K562 (cell line): ENCODE results near the gene FSTL4. TPM values are rescaled to one million over a fixed set of nuclear protein-coding genes. Genes with fewer than 3 reads are reported as not detected.

Source experiments
- ATAC-seq: fragments of 200-7000 bp; cut with Tn5 transposase; 3 replicates; pipeline ENCODE4 v1.9.1; 2020; ENCODE audit warnings: moderate library complexity
- BruUV-seq: library from RNA; stranded (reverse); fragments of 400-500 nt; replicated peaks from 2 replicates; lab custom pipeline; 2021; lab: Mats Ljungman, UMichigan
- CTCF ChIA-PET: fragments of 300-600 bp; formaldehyde crosslinking; extraction: SDS; loops from one replicate; lab custom pipeline; 2021; ENCODE audit warnings: low intra/inter-chr PET ratio; lab: Yijun Ruan, JAX
- POLR2A ChIA-PET: fragments of 300-600, 350-650 bp; sonication (Branson Sonifier 250); formaldehyde crosslinking; extraction: SDS; loops from one replicate; lab custom pipeline; 2021; ENCODE audit warnings: antibody characterized with exemption, inconsistent platforms; lab: Yijun Ruan, JAX
- DNase-seq, 4 experiments: peaks; one replicate each; pipeline versions ENCODE4 v3.0.0 to v3.0.0-alpha.2; 2011 to 2018; ENCODE audit warnings: low spot score in 3 of 4, mixed read lengths in 3 of 4; ENCODE audit errors: extremely low read depth in 1 of 4
- FAIRE-seq: peaks from 2 replicates; lab custom pipeline; 2011; peaks lifted over from hg19 to GRCh38; lab: Jason Lieb, UNC
- H2AFZ ChIP-seq: 2 replicates; pipeline ENCODE4 v1.6.0; 2011; ENCODE audit warnings: low read depth, low read length, control low read depth, inconsistent platforms
- H3K27ac ChIP-seq: fragments of 200-600 bp; 3 replicates; pipeline ENCODE4 v1.8.0; 2011; ENCODE audit warnings: low read depth, mild to moderate bottlenecking, control low read depth, inconsistent platforms, low read length, moderate library complexity, mixed read lengths; ENCODE audit errors: extremely low read depth
- H3K27me3 ChIP-seq, 2 experiments: fragments of 300-600 bp in 1 of 2; 2 replicates in 1 of 2; 3 replicates in 1 of 2; pipeline versions ENCODE4 v1.6.0 to v1.8.0; 2011; ENCODE audit warnings: inconsistent platforms in 2 of 2, low read length in 2 of 2, mild to moderate bottlenecking in 1 of 2, mixed read lengths in 1 of 2, moderate library complexity in 1 of 2; ENCODE audit not compliant: control insufficient read depth in 2 of 2, insufficient read depth in 2 of 2
- H3K36me3 ChIP-seq: fragments of 300-600 bp; 3 replicates; pipeline ENCODE4 v1.8.0; 2011; ENCODE audit warnings: mild to moderate bottlenecking, low read length, inconsistent platforms; ENCODE audit not compliant: control insufficient read depth, insufficient read depth
- H3K4me1 ChIP-seq, 2 experiments: fragments of 200-600 bp in 1 of 2; replicated peaks in 1 of 2; 2 replicates in 1 of 2; 3 replicates in 1 of 2; pipeline versions ENCODE4 v1.5.1 to v1.8.0; 2011; ENCODE audit warnings: inconsistent platforms in 2 of 2, low read length in 2 of 2, mild to moderate bottlenecking in 1 of 2, mixed read lengths in 1 of 2, moderate library complexity in 1 of 2; ENCODE audit not compliant: control insufficient read depth in 2 of 2, insufficient read depth in 2 of 2
- H3K4me2 ChIP-seq: 2 replicates; pipeline ENCODE4 v1.6.1; 2011; ENCODE audit warnings: low read length, control low read depth, inconsistent platforms, mixed read lengths; ENCODE audit not compliant: insufficient read depth
- H3K4me3 ChIP-seq: fragments of 200-600 bp; sonication (generic), shearing (Covaris generic); 2 replicates; pipeline ENCODE4 v1.5.1; 2016; ENCODE audit warnings: control low read depth, inconsistent platforms
- H3K79me2 ChIP-seq: fragments of 200-600 bp; 3 replicates; pipeline ENCODE4 v1.8.0; 2011; ENCODE audit warnings: low read length, inconsistent platforms; ENCODE audit not compliant: control insufficient read depth, insufficient read depth
- H3K9ac ChIP-seq, 2 experiments: 2 replicates each; pipeline versions ENCODE4 v1.6.0 to v1.6.1; 2011; ENCODE audit warnings: low read depth in 2 of 2, low read length in 2 of 2, control low read depth in 1 of 2, inconsistent platforms in 1 of 2, mild to moderate bottlenecking in 1 of 2, mixed read lengths in 1 of 2; ENCODE audit not compliant: insufficient read depth in 1 of 2
- H3K9me1 ChIP-seq: one replicate; pipeline ENCODE4 v1.6.0; 2011; ENCODE audit warnings: inconsistent platforms, mild to moderate bottlenecking, low read length, moderate library complexity; ENCODE audit not compliant: control insufficient read depth, insufficient read depth
- H3K9me3 ChIP-seq: replicated peaks from 2 replicates; pipeline ENCODE4 v1.5.1; 2011; ENCODE audit warnings: low read depth, low read length, inconsistent platforms; ENCODE audit not compliant: control insufficient read depth, insufficient read depth
- H4K20me1 ChIP-seq: replicated peaks from 2 replicates; pipeline ENCODE4 v1.6.1; 2011; ENCODE audit warnings: low read length, inconsistent platforms, mixed read lengths; ENCODE audit not compliant: control insufficient read depth, insufficient read depth
- BCL6 ChIP-seq: fragments of 250-450 bp; sonication (Bioruptor Pico); IDR thresholded peaks from 2 replicates; pipeline ENCODE4 v1.4.0; 2020
- NELFE ChIP-seq: IDR thresholded peaks from 2 replicates; pipeline ENCODE4 v1.6.1; 2011; ENCODE audit warnings: mild to moderate bottlenecking; ENCODE audit not compliant: insufficient read depth, insufficient read length
- NONO ChIP-seq, 2 experiments: fragments of 200-400 bp in 1 of 2; fragments of 450-650 bp in 1 of 2; formaldehyde crosslinking in 1 of 2; IDR thresholded peaks; 2 replicates each; pipeline ENCODE4 v1.6.1; 2017; ENCODE audit warnings: low read depth in 2 of 2, mild to moderate bottlenecking in 2 of 2, moderate library complexity in 2 of 2, low read length in 1 of 2
- PRMT5 ChIP-seq: sonication (generic); formaldehyde crosslinking; IDR thresholded peaks from 2 replicates; pipeline ENCODE4 v1.5.0; 2020; ENCODE audit warnings: missing genetic modification reagents
- SFPQ ChIP-seq: fragments of 200-400 bp; formaldehyde crosslinking; IDR thresholded peaks from 2 replicates; pipeline ENCODE4 v1.6.1; 2017; ENCODE audit warnings: mild to moderate bottlenecking, low read depth, low read length, moderate library complexity
- ZNF444 ChIP-seq: fragments of 250-450 bp; sonication (Bioruptor Pico); IDR thresholded peaks from 2 replicates; pipeline ENCODE4 v1.4.0; 2020; ENCODE audit warnings: mild to moderate bottlenecking, moderate library complexity
- ZNF639 ChIP-seq, 2 experiments: fragments of 200-800 bp in 1 of 2; sonication (Bioruptor generic) in 1 of 2; sonication (generic) in 1 of 2; formaldehyde crosslinking in 1 of 2; IDR thresholded peaks in 1 of 2; conservative IDR thresholded peaks in 1 of 2; 2 replicates each; pipeline versions ENCODE4 v1.5.0 to v1.6.1; 2016 to 2020; ENCODE audit warnings: missing compliant biosample characterization in 1 of 2, missing genetic modification characterization in 1 of 2, missing genetic modification reagents in 1 of 2
- WGBS: fragments of 100-300 bp; shearing (Covaris generic); methylation state at CpG from one replicate; pipeline ENCODE4 v1.1.6; 2016; ENCODE audit warnings: low coverage, mixed read lengths; ENCODE audit not compliant: insufficient coverage; ENCODE audit errors: missing lambda C conversion rate; 5-methylcytosine and 5-hydroxymethylcytosine counted together
- in situ Hi-C: fragments of 300-500 bp; cut with MboI; formaldehyde crosslinking; loops from 4 replicates; pipeline ENCODE4 v1.15.0; 2018; ENCODE audit warnings: inconsistent platforms, mixed read lengths
- intact Hi-C: fragments of 100-400 bp; cut with micrococcal nuclease; formaldehyde crosslinking; loops from 2 replicates; pipeline ENCODE4 v1.14.2; 2022
- polyA plus RNA-seq, 8 experiments: library from polyadenylated mRNA; depleted of rRNA in 4 of 8; stranded (reverse) in 5 of 8; unstranded in 3 of 8; fragments of >200 nt; fragmentation: Nextera tagmentation in 2 of 8; fragmentation: Illumina TruSeq in 1 of 8; extraction: Ambion mirVana in 2 of 8; extraction: Trizol in 1 of 8; gene quantifications; 2 replicates each; pipeline versions ENCODE4 v1.2.1 to v1.2.3, GENCODE V29; 2011 to 2014; ENCODE audit warnings: inconsistent platforms in 1 of 8, missing spikeins in 1 of 8
- total RNA-seq, 7 experiments: library from RNA; depleted of rRNA in 6 of 7; stranded (reverse); fragments of >200 nt in 6 of 7; fragmentation: Illumina TruSeq in 2 of 7; extraction: Trizol in 2 of 7; gene quantifications; 2 replicates each; pipeline versions ENCODE4 v1.2.1 to v1.2.3, GENCODE V29; 2011 to 2021; ENCODE audit warnings: low replicate concordance in 1 of 7
- TF ChIP-seq, protein P1 (sequence below): fragments of 150-350 bp; IDR thresholded peaks from 2 replicates; pipeline ENCODE4 v1.6.1; 2014; ENCODE audit warnings: low read depth, mild to moderate bottlenecking, low read length, borderline replicate concordance
- TF ChIP-seq, protein P2 (sequence below): fragments of 250-450 bp; sonication (Bioruptor Pico); IDR thresholded peaks from 2 replicates; pipeline ENCODE4 v1.5.0; 2021; ENCODE audit warnings: mild to moderate bottlenecking, borderline replicate concordance

Gene FSTL4
- total and polyA plus RNA-seq, 9 of the 15 experiments (the other 6 are each of a cell fraction or from before 2014, with no cell fraction given) = 0.08 to 0.18 (median 0.10) TPM; not detected in 5

DNA sequence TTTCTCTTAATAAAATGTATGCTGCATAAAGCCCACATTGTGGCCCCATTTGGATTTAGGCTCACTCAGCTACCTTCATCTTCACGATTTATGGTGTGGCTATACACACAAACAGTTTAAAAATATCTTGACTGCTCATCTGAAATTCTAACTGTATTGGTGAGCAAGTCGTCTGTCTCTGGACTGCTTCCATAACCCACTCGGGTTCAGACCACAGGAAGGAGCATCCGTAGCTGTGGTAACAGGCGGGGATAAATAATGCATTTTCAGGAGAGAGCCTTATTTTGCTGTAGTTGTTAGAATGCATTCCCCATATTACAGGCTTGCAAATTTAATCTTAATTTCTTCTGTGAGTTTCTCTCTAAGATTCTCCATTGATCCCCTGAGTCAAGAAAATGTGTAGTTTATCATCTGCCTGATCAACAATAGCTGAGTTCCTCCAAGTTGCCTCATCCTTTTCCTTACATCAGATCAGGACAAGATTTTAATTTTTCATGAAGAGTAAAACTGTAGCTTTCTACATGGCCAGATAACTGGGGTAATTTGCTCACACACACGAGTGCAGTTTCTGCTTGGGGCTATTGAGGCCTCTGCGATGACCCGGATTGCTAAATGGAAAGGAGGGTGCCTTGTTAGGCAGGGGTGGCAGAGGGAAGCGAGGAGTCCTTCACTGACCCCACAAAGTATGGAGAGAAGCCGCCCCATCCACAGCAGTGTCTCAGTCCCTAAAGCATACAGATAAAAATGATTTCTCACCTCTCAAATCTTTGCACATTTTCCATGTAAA lies 133.9 kb downstream of the FSTL4 start (continued):
- no peak for TF ChIP-seq NONO (IDR thresholded peaks at IDR 0.05; ENCODE audit: low read depth in 2 of 2, low read length in 1 of 2)
- TF ChIP-seq SFPQ = no peak
- TF ChIP-seq PRMT5 (CRISPR knock-in tag) = no peak
- TF ChIP-seq, all 486 proteins: peak for 0

DNA sequence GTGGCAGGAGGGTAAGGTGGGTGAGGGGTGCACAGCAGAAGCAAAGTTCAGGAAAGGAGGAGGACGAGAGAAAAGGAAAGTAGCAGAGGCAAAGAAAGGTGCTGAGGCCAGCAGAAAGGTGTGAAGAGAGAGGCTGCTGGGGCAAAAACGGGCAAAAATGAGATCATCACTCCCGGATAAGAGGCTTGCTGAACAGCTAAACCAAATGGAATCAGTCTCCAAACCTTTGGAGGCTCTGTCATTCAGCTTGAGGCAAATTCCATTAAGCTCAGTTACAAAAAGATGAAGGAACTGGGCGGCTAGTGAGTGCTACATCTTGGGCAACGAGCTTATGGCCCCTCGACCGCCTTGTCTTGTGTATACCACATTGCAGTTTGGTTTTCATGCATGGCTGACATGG lies 136.4 kb downstream of the FSTL4 start:
- no peaks in the 10 kb centered on the region for H4K20me1 ChIP-seq
- H3K36me3 ChIP-seq = no peaks in the 10 kb centered on the region
- no peak overlapping the region for H3K9ac ChIP-seq
- H3K9me1 ChIP-seq = no peaks in the 10 kb centered on the region
- POLR2A ChIA-PET = no interaction called here
- H3K27me3 ChIP-seq = peaks cover 33 to 42% of the 10 kb centered on the region in 2 experiments
- DNase-seq (no peak), ATAC-seq (no peak), FAIRE-seq (no peak)
- CTCF ChIA-PET = no interaction called here
- 0% methylated on average over 7 of the region's 7 CpGs for WGBS
- no peak overlapping the region for H3K4me3 ChIP-seq
- intact Hi-C loops (no loop called here), in situ Hi-C loops (no loop called here)
- no peaks in the 10 kb centered on the region for H3K79me2 ChIP-seq
- H3K4me1 ChIP-seq = no peaks in the 10 kb centered on the region; a peak in 2 of 5 replicates
- no peak overlapping the region for H3K27ac ChIP-seq
- H3K9me3 ChIP-seq = no peaks in the 10 kb centered on the region
- H3K4me2 ChIP-seq = no peak overlapping the region
- H2AFZ ChIP-seq = no peak overlapping the region
- no TSS peak for BruUV-seq
- TF ChIP-seq, protein P1, sequence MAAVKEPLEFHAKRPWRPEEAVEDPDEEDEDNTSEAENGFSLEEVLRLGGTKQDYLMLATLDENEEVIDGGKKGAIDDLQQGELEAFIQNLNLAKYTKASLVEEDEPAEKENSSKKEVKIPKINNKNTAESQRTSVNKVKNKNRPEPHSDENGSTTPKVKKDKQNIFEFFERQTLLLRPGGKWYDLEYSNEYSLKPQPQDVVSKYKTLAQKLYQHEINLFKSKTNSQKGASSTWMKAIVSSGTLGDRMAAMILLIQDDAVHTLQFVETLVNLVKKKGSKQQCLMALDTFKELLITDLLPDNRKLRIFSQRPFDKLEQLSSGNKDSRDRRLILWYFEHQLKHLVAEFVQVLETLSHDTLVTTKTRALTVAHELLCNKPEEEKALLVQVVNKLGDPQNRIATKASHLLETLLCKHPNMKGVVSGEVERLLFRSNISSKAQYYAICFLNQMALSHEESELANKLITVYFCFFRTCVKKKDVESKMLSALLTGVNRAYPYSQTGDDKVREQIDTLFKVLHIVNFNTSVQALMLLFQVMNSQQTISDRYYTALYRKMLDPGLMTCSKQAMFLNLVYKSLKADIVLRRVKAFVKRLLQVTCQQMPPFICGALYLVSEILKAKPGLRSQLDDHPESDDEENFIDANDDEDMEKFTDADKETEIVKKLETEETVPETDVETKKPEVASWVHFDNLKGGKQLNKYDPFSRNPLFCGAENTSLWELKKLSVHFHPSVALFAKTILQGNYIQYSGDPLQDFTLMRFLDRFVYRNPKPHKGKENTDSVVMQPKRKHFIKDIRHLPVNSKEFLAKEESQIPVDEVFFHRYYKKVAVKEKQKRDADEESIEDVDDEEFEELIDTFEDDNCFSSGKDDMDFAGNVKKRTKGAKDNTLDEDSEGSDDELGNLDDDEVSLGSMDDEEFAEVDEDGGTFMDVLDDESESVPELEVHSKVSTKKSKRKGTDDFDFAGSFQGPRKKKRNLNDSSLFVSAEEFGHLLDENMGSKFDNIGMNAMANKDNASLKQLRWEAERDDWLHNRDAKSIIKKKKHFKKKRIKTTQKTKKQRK = no peak
- TF ChIP-seq BCL6 (CRISPR knock-in tag) (no peak), NELFE (no peak), ZNF639 (CRISPR knock-in tag; conservative IDR thresholded peaks at IDR 0.05 in 1 of 2, IDR thresholded peaks at IDR 0.05 in 1 of 2) (no peak), ZNF444 (CRISPR knock-in tag) (no peak)
- TF ChIP-seq, protein P2, sequence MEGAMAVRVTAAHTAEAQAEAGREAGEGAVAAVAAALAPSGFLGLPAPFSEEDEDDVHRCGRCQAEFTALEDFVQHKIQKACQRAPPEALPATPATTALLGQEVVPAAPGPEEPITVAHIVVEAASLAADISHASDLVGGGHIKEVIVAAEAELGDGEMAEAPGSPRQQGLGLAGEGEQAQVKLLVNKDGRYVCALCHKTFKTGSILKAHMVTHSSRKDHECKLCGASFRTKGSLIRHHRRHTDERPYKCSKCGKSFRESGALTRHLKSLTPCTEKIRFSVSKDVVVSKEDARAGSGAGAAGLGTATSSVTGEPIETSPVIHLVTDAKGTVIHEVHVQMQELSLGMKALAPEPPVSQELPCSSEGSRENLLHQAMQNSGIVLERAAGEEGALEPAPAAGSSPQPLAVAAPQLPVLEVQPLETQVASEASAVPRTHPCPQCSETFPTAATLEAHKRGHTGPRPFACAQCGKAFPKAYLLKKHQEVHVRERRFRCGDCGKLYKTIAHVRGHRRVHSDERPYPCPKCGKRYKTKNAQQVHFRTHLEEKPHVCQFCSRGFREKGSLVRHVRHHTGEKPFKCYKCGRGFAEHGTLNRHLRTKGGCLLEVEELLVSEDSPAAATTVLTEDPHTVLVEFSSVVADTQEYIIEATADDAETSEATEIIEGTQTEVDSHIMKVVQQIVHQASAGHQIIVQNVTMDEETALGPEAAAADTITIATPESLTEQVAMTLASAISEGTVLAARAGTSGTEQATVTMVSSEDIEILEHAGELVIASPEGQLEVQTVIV (CRISPR knock-in tag) = no peak
